ENCODE results near the gene GPX4. TPM values are rescaled to one million over a fixed set of nuclear protein-coding genes. Genes with fewer than 3 reads are reported as not detected.

Gene GPX4
- total RNA-seq, 1 donor: 288 TPM

DNA sequence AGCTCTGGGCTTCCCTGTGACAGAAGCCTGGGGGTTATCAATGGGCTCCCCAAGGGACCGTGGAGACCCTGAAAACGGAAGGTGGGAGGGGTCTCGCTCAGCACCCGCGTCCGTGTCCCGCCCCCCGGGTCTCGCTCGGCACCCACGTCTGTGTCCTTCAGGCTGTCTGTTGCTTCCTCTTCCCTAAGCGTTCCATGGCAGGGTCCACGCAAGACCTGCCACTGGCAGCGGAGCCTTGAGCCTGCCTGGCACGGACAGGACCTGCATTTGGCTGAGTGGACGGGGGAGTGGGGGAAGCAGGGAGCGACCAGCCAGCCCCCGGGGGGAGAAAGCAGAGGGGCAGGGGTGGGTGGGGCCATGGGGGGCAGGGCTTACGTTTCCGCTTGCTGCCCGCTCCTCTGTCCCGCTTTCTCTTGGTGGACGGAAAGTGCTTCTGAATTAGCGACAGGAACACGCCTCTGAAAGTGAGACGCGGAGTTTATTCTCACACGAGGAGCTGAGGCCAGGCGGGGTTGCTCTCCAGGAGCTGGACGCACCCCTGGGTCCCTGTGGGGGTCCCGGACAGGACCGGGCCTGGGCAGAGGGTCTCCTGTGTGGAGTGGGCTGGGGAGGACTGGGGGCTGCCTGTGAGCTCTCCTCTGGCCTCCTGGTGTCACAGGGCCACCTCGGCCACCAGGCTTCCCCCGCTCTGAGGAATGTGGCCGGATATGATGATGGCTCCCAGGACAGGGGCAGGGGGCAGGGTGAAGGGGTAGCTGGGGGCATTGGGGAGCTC is 12.0 kb downstream of the GPX4 start:
- DNase-seq (ENCODE audit: low read depth): no peak
- no peak overlapping the region for H3K4me3 ChIP-seq (ENCODE audit: low read depth, low read length)
- TF ChIP-seq, protein P1, sequence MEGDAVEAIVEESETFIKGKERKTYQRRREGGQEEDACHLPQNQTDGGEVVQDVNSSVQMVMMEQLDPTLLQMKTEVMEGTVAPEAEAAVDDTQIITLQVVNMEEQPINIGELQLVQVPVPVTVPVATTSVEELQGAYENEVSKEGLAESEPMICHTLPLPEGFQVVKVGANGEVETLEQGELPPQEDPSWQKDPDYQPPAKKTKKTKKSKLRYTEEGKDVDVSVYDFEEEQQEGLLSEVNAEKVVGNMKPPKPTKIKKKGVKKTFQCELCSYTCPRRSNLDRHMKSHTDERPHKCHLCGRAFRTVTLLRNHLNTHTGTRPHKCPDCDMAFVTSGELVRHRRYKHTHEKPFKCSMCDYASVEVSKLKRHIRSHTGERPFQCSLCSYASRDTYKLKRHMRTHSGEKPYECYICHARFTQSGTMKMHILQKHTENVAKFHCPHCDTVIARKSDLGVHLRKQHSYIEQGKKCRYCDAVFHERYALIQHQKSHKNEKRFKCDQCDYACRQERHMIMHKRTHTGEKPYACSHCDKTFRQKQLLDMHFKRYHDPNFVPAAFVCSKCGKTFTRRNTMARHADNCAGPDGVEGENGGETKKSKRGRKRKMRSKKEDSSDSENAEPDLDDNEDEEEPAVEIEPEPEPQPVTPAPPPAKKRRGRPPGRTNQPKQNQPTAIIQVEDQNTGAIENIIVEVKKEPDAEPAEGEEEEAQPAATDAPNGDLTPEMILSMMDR (IDR thresholded peaks at IDR 0.05; ENCODE audit: insufficient read depth, low read length): no peak

DNA sequence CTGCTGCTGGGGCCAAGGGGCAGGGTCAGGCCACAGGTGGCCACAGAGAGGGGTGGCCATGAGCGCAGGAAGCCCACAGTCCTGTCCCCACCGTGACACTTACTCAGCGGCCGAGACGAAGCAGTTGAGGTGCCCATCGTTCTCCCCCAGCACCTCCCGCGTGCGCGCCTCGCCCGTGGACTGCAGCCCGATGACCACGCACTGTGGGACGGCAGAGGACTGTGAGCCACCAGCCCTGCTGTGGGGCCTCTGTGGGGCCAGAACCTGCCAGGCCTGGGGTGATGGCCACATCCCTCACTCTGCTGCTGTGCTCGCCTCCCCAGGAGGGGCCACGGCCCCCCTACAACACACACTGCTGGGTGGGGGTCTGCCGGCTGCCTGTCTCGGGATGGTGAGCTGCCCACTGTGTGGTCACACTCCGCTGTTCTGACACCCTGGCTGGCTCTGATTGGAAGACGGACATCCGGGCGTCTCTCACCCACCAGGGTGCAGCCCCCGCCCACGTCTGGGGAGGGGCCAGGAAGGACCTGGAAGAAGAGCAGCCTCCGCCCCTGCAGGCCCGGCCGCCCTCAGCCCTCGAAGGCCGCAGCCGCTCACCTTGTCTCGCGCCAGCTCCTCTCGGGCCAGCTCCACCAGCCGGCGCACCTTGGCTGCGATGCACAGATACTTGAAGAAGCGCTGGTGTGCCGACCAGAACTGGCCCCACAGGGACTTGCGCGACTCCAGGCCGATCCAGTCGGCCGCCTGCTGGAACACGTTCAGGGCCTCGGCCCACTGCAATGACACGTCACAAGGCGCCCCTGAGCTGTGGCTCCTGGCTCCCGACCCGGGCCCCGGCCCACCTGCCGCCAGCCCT is 13.2 kb downstream of the GPX4 start:
- no peak for DNase-seq (ENCODE audit: low read depth)
- H3K4me3 ChIP-seq (ENCODE audit: low read depth, low read length): no peak overlapping the region
- TF ChIP-seq, protein P1 (IDR thresholded peaks at IDR 0.05; ENCODE audit: insufficient read depth, low read length): no peak

DNA sequence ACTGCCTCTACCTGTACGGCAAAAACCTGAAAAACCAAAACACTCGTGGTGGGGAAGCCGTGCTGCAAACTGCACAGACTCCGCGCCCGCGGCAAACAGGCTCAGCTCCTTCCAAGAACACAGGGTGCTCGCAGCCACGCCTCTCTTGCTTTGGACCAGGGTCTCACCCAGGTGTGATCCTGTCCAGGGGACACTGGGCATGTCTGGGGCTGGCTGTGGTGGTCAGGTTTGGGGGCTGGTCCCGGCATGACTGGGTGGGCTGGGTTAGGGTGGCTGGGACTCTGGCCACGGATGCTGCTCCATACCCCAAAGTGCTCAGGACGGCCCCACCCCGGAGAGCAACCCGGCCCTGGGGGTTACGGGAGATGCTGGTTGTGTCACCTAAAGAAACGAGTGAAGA is 13.9 kb downstream of the GPX4 start:
- no peak for DNase-seq (ENCODE audit: low read depth)
- H3K4me3 ChIP-seq (ENCODE audit: low read depth, low read length): no peak overlapping the region
- TF ChIP-seq, protein P1 (IDR thresholded peaks at IDR 0.05; ENCODE audit: insufficient read depth, low read length): no peak

DNA sequence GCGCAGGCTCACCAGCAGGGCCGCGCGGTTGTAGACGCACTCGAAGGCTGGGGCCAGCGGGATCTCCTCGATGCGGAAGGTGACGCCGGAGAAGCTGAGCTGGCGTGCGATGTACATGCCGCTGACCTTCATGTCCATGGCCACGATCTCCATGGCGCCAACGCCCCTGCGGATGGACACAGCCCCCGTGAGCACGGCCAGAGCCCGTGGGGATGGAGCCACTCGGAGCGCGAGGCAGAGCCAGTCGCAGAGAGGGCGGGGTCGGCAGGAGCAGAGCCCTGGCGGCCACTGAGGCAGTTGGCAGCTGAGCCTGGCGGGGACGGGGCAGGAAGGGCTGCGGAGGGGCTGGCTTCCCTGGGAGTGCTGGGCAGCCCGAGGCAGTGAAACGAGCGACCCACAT is 15.2 kb downstream of the GPX4 start:
- no peak for DNase-seq (ENCODE audit: low read depth)
- TF ChIP-seq, protein P1 (IDR thresholded peaks at IDR 0.05; ENCODE audit: insufficient read depth, low read length): no peak
- H3K4me3 ChIP-seq (ENCODE audit: low read depth, low read length): no peak overlapping the region

DNA sequence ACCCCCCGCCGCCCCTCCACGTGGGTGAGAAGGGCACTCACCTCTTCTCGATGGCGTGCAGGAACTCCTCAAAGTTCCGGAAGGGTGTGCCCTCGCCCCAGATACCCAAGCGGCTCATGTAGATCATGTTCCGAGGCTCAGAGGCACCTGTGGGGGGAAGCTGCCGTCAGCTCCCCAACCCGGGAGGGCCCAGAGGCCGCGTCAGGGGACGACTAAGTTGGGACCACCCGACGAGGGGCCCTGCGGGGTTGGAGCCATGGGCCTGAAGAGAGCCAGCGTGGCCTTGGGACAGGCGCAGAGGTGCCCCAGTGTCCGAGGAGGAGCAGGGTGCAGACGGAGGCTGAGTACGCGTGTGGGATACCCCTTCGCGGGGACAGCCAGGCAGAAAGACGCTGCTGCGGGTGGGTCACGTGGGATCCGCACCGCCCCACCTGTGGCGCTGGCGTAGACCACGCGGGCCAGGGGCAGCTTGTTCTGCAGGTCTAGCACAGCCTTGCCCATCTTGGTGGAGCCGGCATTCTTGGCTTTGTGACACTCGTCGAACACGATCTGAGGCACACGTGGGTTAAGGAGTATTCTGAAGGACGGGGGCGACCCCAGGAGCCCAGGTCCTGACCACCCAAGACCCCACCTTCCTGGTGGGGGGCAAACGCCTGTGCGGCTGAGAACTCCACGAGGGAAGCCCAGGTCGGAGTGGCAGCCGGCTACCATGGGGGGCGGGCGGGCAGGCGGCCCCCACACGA is 15.9 kb downstream of the GPX4 start:
- TF ChIP-seq, protein P1 (IDR thresholded peaks at IDR 0.05; ENCODE audit: insufficient read depth, low read length): no peak
- DNase-seq (ENCODE audit: low read depth): no peak
- H3K4me3 ChIP-seq (ENCODE audit: low read depth, low read length): no peak overlapping the region

DNA sequence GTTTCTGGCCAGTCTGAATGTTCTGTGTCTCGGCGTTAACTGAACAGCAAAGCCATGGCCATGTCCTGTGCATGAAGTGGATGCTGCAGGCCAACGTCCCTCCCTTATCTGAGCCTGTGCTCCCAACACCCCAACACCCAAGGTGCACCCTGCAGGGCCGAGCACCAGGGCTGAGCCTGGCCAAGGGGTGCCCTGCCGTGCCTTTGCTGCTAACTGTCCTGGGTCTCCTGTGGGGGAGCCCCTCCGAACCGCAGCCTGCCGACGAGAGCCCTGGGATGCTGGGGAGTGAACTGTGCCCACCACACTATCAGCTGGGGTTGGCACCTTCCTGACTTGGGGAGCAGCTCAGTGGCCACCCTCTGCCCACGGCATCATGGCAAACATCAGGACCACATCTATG is 17.6 kb downstream of the GPX4 start:
- DNase-seq (ENCODE audit: low read depth): no peak
- H3K4me3 ChIP-seq (ENCODE audit: low read depth, low read length): no peak overlapping the region
- TF ChIP-seq, protein P1 (IDR thresholded peaks at IDR 0.05; ENCODE audit: insufficient read depth, low read length): no peak
